IPS-NIHi7 (cell line): ENCODE data around the gene SIT1.
"Not testable (repeated sequence)": the region's sequence is repeated elsewhere in the genome, so short reads cannot be mapped to it uniquely, and the experiment has no call there.

Experiments used
- DNase-seq: peaks from one replicate; pipeline ENCODE4 v3.0.0; 2012; ENCODE audit warnings: mixed read lengths; ENCODE audit errors: extremely low spot score

SIT1 gene

DNA sequence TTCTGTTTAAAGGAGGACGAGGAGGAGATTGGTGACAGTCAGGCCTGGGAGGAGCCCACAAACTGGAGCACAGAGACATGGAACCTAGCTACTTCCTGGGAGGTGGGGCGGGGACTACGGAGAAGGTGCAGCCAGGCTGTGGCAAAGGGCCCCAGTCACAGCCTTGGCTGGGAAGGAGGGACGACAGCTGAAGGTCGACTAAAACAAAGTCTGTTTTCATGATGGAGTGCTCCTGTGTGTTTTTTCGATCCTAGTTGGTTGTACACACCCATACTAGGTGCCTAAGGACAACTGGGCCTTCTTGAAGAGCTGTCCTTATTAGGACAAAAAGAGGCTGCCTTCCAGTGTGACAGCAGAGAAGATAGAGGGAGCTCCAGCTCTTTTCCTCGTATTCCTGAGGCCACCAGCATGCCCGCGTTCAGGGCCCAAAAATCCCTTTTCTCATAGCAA, 10.3 kb upstream of the SIT1 start:
- DNase-seq = no peak

DNA sequence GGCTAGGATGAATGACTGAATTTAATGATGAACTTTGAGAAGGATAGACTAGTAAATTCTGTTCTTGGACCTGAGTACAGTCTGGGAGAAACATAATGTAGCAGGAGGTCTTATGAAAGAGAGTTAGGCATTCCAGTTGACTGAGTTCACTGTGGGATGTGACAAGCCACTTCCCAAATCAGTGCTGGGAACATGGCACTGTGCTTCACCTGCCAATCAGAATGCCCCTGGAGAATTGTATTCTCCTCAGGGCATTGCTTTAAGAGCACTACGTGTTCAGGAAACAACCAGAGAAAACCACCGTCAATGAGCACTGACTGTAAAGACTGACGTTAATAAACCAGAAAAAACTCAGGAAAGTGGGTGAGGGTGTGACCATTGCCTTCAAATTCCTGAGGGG, 8.6 kb upstream of the SIT1 start:
- no peak for DNase-seq

DNA sequence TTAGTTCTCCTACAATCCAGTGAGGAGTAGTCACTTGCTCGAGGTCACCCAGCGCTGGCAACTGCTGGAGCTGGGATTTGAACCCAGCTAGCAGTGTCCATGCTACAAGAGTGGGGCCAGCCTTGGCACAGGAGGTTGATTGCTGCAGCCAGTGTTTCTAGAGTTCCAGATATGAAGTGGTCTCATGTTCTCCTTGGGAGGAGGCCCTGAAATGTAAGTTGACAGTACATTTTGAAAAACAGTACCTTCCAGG, 8.2 kb upstream of the SIT1 start:
- no peak for DNase-seq

DNA sequence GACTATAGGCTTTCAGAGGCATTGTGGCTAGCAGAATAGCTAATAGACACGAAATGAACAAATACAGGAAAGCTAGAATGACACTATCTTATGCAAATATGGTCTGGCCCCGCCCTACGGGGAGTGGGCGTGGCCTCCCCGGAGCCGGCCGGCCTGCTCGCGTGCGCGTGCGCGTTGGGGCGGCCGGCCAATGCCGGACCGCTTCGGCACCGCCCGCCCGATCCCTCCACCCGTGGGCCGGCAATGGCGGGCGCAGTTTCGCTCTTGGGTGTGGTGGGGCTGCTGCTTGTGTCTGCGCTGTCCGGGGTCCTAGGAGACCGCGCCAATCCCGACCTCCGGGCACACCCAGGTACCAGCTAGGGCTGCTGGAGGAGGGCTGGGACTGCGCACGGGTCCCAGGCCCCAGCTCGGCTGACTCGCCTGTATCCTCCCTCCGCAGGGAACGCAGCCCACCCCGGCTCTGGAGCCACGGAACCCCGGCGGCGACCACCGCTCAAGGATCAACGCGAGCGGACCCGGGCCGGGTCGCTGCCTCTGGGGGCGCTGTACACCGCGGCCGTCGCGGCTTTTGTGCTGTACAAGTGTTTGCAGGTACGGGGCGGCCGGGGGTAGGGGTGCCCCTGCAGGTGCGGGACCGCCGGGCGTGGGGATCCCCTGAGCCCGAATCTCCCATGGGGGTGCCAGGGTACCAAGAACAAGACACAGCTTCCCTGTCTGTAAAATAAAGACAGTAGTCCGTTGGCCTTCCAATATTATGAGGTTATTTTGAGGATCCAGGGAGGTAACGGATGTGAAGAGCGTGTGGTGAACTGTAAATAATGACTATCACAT, 7.6 kb upstream of the SIT1 start, which contains the start of gene CCDC107:
CCDC107 (plus strand) TSS at position 156 of the 831 bp plus-strand sequence; CDS start at position 244, 88 bp downstream.
- peak; percentile 89 for DNase-seq

DNA sequence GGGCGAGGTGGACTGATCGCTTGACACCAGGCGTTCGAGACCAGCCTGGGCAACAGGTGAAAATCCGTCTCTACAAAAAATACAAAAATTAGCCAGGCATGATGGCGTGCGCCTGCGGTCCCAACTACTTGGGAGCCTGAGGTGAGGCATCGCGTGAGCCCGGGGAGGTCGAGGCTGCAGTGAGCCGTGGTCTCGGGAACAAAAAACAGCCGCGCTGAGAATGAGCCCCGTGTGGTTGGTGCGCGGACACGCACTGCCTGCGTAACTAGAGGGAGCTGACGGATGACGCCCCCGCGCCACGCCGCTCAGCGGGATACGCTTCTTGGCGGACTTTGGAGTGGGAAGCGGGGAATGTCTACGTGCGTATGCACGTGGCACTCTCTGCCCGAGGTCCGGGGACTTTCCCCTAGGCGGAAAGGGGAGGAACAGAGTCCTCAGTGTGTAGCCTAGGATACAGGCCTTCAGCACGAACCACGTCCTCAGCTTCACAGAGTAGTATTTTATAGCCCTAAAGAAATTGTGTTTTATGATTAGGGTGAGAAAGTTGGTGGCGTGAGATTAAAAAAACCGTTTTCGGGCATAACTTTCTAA, 6.9 kb upstream of the SIT1 start, which contains the start of gene RMRP:
RMRP (minus strand) TSS at position 474 of the 591 bp plus-strand sequence.
- peak; percentile 91 for DNase-seq

DNA sequence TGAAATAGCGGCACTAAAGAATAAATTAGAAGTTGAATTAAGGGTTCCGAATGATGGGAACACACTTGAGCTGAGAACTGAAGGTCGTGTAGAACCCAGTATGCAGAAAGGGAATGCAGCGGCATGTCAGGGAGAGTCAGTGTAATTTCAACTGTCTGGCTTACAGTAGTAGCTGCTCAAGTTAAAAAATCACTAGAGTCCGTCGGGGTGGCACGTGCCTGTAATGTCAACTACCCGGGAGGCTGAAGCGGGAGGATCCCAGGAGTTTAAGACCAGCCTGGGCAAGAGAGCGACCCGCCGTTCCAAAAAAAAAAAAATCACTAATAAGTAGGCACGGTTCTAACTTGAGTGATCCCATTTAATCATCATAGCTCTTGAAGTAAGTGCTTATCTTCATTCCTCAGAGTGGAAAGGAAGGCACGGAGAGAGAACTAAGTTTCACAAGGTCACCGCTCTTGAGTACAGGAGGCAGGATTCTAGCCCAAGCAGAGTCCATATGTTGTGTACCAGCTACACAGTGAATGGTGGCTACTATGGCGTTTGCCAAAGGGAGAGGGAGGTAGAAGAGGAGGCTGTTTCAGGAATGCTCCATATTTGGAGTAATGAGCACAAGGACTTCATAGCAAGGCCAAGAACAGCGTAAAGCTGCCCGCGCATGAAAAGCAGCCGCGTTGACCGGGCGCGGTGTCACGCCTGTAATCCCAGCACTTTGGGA, 6.3 kb upstream of the SIT1 start:
- no peak for DNase-seq

DNA sequence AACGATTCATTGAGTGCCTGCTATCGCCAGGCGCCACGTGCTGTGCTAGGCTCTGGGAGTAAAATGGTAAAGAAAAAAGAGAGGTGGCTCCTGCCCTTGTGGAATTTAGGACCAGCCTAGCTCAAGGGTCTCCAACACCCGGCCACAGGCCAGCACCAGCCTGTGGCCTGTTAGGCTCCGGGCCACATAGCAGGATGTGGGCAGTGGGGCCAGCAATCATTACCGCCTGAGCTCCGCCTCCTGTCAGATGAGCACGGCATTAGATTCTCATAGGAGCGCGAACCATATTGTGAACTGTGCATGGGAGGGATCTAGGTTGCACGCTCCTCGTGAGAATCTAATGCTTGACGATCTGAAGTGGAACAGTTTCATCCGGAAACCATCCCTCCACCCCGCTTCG, 5.6 kb upstream of the SIT1 start:
- no peak for DNase-seq

DNA sequence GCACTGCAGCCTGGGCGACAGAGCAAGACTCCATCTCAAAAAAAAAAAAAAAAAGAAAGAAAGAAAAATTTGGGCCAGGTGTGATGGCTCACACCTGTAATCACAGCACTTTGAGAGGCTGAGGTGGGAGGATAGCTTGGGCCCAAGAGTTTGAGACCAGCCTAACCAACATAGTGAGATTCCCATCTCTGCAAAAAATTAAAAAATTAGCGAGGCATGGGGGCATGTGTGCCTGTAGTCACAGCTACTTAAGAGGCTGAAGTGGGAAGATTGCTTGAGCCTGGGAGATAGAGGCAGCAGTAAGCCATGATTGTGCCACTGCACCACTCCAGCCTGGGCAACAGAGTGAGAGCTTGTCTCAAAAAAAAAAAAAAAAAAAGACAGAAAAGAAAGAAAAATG, 2.9 kb upstream of the SIT1 start:
- no peak for DNase-seq

DNA sequence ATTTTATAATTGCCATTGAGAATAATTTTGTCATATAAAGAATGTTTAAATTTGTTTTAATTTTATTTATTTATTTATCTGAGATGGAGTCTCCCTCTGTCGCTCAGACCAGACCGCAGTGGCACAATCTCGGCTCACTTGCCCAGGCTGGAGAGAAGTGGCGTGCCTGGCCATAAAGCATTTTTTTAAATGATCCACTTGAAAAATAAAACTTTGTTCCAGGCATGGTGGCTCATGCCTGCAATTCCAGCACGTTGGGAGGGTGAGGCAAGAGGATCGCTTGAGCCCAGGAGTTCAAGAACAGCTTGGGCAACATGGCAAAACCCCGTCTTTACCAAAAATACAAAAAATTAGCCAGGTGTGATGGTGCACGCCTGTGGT, 2.1 kb upstream of the SIT1 start:
- DNase-seq = no peak

DNA sequence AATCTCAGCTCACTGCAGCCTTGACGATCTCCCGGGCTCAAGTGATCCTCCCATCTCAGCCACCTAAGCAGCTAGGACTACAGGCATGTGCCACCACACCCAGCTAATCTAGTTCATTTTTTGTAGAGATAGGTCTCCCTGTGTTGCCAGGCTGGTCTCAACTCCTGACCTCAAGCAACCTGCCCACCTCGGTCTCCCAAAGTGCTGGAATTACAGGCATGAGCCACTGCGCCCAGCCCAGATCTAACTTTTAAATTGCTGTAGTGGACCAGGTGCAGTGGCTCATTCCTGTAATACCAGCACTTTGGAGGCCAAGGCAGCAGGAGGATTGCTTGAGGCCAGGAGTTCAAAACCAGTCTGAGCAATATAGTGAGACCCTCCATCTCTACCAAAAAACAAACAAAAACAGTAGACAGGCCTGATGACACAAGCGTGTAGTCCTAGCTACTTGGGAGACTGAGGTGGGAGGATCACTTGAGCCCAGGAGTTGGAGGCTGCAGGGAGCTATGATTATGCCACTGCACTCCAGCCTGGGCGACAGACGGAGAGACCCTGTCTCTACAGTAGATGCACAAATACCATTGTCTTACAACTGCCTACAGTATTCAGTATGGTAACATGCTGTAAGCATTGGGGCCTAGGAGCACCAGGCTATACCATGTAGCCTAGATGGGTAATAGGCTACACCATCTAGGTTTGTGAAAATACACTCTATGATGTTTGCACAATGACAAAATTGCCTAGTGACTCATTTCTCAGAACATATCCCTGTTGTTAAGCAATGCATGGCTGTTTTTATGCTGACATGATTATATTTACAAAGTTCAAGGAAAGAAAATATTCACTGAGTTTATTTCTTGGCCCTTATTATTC, 1.5 kb upstream of the SIT1 start:
- no peak for DNase-seq

DNA sequence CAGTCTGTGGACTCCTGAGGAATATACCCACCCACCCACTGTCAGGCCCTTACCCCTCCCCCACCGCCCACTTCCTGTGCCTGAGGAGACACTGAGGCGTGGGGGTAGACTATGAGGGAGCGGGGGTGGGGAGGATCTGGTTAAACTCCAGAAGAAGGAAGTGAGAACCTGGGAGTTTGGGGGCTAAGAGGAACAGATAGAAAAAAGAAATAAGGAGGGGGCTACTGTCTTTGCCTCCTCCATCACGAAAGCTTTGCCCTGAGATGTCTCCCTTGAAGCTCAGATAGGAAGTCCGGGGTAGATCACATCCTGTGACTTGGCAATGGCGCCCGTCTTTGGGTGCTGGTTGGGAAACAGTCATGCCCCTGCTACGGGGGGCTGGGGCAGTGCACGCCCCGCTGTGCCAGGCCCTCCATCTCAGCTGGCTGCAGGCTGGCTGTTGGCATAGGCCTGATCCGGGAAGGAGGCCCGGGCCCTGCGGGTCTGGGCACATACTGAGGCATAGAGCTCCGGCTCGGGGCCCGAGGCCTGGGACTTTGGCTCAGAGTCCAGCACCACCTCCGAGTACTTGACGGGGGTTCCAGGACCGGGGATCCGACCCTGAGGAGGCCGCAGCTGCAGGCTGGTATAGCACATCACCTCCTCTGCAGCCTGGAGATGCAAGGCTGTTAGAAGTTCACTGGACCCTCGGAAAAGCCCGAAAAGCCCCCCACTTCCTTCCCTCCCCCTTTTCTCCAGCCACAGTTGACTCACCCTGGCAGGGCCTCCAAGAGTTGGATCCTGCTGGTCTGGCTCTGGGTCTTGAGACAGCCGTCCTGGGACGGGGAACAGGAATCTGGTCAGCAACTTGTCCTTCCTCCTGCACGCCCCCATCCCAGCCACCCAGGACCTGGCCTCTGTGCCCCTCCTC, 1.0 kb downstream of the SIT1 start:
- DNase-seq = no peak

DNA sequence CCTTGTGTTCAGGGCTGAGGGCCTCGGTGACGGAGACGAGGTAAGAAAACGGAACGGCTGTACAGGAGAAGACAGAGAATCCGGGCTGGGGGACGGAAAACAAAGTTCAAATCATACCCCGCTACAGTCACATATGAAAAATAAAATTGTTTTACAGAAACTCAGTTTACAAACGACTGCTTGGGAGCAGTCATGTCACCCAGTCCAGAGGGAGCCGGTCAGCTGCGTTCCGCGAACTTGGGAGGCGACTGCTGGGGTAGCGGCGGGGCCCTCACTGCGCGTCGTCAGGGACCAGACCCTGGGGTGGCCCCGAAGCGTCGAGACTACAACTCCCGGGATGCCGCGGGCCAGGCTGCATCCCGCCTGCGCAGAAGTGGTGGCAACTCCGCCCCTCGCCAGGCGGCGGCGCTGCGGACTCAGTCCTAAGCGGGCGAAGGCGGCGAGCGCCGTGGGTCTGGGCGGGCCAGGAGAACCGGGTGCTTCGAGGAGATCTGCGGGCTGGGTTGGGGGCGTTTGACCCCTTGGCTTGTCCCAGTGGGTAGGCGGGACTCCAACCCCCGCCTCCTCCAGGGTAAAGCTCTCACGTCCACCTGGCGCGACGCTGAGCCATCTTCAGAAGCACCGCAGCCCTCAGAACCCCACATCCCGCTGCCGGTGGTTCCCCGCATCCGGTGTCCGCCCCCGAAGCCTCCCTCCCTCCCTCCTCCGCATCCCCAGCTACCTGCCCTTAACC, 4.0 kb downstream of the SIT1 start:
- peak; percentile 95 for DNase-seq

DNA sequence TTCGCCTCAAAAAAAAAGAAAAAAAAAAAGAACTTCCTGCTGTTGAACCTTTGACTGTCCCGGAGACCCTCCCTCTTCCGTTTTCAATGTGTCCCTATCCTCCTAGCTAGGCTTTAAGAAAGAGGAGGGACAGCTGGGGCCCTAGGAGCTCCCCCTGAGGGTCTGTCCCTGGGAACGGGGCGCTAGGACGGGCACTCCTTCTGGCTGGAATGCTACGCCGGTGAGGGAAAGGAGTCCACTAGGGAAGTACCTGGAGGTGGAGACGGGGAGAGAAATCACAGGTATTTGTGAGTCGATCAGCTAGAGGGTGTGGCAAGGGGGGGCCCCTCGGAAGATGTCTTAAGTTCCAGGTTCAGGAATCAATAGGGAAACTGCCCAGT, 4.6 kb downstream of the SIT1 start:
- DNase-seq = peak; percentile 78

DNA sequence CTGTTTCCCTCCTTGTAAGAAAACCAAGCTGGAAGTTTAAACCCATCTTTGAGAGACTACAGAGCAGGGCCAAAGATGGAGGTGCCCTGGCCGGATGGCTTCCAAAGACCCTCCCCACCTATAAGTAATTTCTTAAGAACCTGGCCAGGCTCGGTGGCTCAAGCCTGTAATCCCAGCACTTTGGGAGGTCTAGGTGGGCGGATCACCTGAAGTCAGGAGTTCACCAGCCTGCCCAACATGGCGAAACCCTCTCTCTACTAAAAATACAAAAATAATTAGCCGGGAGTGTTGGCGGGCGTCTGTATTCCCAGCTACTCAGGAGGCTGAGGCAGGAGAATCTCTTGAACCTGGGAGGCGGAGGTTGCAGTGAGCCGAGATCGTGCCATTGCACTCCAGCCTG, 5.0 kb downstream of the SIT1 start:
- DNase-seq = not testable (repeated sequence)

DNA sequence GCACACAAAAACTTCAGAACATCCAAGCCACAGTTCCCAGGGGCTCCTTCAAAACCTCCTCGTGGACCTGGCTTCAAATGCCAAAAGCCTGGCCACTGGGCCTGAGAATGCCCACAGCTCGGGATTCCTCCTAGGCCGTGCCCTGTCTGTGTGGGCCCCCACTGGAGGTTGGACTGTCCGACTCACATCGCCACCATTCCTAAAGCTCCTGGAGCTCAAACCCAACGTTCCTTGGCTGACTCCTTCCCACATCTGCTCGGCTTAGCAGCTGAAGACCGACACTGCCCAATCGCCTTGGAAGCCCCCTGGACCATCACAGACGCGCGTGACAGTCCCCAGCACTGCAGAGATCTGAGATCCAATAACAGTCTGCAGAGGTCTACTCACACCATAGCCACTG, 7.7 kb downstream of the SIT1 start:
- no peak for DNase-seq

DNA sequence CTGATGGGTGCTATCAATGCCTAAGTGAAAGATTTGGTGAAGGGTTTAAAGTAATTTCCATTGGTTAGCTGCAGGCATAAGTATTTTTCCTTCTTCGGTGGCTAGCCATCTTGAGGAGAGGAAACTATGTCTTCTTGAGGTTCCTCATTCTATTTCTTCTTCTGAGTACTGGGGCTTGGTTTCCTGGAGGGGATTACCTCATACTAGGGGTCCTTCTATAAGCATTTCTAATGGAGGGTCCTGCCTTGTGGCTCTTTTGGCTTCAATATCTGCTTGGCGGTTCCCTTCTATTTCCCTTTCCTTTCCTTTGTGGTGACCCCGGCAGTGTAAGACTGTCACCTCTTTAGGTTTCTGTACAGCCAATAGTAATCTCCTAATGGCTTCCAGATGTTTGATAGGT, 9.3 kb downstream of the SIT1 start:
- not testable (repeated sequence) for DNase-seq

DNA sequence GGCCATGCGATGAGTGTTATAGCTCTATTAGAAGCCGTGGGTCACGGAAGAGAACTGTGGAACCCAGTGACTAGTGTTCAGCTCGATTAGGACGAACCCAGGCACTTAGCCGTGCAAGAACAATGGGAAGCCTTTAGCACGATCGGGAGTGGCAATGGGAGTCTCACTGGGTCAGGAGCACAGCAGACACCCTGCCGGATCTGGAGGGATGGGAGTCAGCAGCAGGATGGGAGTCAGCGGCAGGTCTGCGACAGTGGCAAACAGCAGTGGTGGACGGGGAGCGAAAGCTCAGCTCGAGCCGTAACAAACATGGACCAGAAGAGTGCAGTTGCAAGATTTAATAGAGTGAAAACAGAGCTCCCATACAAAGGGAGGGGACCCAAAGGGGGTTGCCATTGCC, 10.3 kb downstream of the SIT1 start:
- not testable (repeated sequence) for DNase-seq

DNA sequence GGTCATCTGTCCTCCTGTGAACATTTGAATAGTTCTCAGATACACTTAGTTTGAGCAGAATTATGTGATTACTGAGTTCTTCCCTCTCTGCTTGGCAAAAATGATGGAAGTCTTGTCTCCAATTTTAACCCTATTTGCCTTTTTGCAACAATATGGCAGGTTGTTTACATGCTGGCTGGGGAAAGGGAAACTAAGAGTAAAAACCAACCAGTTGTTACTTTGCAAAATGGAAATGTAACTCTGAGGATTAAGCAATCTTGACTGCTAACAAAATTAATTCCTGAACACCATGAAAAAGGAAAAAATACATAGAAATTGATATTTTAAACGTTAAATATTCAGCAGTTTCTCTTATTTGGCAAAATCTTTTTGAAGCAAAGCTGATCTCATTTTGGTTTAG, 11.1 kb downstream of the SIT1 start:
- DNase-seq = no peak

DNA sequence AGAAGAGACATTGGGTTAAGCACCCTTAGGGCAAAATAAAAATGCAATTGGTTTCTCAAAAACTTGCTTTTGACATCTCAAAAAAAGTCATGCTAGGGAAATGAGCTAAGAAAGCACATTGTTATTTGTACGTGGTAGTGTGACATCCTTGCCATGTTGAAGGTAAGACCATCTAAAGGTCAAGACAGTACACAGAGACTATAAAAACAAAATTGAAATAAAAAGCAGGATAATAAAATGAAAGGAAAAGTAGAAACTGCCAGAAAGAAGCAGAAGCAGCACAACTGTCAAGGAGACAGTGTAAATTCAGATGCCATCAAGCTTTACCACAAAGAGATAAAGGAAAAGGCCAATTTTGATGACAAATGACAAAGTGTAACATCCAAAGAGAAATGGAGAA, 11.5 kb downstream of the SIT1 start:
- not testable (repeated sequence) for DNase-seq

DNA sequence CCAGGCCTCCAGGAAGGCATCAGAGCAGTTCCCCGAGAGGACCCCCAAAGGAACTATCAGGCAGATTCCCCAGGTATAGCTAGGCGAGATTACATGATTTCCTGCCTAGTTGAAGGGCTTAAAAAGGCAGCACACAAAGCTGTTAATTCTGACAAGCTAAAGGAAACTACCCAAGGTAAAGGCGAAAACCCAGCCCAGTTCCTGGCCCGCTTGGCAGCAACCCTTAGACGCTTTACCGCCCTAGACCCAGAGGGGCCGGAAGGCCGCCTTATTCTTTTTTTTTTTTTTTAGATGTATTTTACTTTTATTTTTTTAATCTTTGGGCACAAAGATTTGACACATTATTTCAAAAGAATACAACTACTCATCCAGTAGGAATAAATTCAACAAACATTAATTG, 12.0 kb downstream of the SIT1 start:
- DNase-seq = not testable (repeated sequence)
